ENCODE data around the gene KCNJ15. TPM values are rescaled to one million over a fixed set of nuclear protein-coding genes. Genes with fewer than 3 reads are reported as not detected.

The KCNJ15 gene
- total RNA-seq, 2 donors from 2014 or later = 0.12 TPM; not detected in 1

DNA sequence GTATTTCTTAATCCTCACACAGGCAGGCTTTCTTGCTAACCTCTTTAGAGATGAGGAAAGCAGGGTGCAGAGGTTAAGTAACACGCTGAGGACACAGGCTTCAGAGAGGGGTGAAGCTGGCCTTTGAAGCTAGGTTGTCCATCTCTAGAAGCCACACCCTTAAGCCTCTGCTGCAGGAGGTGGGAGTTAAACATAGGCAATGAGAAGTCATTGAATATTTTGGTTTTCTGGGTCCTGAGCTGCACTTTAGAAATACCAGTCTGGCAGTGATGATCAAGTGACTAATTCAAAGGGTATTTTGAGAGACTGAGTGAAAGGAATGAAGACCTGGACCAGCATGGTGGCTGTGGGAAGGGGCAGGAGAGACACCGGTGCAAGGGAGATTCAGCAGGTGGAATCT is 9.9 kb downstream of the KCNJ15 start:
- no peak overlapping the region for H3K27ac Mint-ChIP-seq
- H3K9me3 ChIP-seq (ENCODE audit: control insufficient read depth, low read length, poor library complexity, severe bottlenecking) = no peaks in the 10 kb centered on the region
- H3K36me3 Mint-ChIP-seq (ENCODE audit: low read depth) = no peaks in the 10 kb centered on the region
- ATAC-seq (no peak), DNase-seq (no peak)
- no peaks in the 10 kb centered on the region for H3K4me1 Mint-ChIP-seq
- H3K27me3 Mint-ChIP-seq = peaks cover 22% of the 10 kb centered on the region
- H3K4me3 Mint-ChIP-seq = no peak overlapping the region

DNA sequence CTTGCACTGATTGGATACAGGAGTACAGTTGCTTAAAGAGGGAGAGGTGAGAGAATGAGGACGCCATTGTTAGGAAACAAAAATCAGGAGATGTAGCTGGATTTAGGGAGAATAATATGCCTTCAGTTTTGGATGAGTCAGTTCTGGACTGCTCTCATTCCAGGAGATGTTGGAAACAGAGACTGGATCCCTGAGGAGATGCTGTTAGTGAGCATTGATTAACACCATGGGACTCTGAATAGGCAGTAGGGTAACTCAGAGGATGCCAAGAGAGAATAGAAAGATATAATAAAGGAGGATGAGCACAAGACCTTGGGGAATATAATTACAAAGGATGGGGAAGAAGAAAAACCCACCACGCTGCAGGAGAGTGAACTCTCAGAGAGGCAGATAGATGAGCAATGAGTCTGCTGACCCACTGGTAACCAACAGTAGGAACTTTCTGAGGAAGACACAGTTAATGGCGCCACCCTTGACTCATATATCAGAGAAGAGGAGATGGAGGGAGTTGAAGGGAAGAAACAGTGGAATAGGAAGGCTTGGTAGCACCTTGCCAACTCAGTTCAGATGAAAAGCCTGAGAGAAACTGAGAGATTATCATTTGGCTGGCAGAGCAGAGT is 10.5 kb downstream of the KCNJ15 start:
- ATAC-seq = no peak
- Mint-ChIP-seq H3K4me1 (no peaks in the 10 kb centered on the region), H3K27ac (no peak overlapping the region), H3K36me3 (ENCODE audit: low read depth) (no peaks in the 10 kb centered on the region), H3K27me3 (peaks cover 22% of the 10 kb centered on the region), H3K4me3 (no peak overlapping the region)
- H3K9me3 ChIP-seq (ENCODE audit: control insufficient read depth, low read length, poor library complexity, severe bottlenecking) = no peaks in the 10 kb centered on the region
- DNase-seq = no peak

GRCh38 chr21:38267991-38268863 is 11.4 kb downstream of the KCNJ15 start:
- Mint-ChIP-seq H3K27me3 (peaks cover 18% of the 10 kb centered on the region), H3K36me3 (ENCODE audit: low read depth) (no peaks in the 10 kb centered on the region), H3K4me3 (no peak overlapping the region), H3K4me1 (no peaks in the 10 kb centered on the region), H3K27ac (no peak overlapping the region)
- no peak for DNase-seq
- no peak for ATAC-seq
- H3K9me3 ChIP-seq (ENCODE audit: control insufficient read depth, low read length, poor library complexity, severe bottlenecking) = no peaks in the 10 kb centered on the region

- no peak overlapping the region for H3K27ac Mint-ChIP-seq
- no peak for ATAC-seq
- no peaks in the 10 kb centered on the region for H3K9me3 ChIP-seq (ENCODE audit: control insufficient read depth, low read length, poor library complexity, severe bottlenecking)
- H3K4me3 Mint-ChIP-seq = no peak overlapping the region
- DNase-seq = no peak
- H3K4me1 Mint-ChIP-seq = no peaks in the 10 kb centered on the region
- no peaks in the 10 kb centered on the region for H3K36me3 Mint-ChIP-seq (ENCODE audit: low read depth)
- H3K27me3 Mint-ChIP-seq = peaks cover 18% of the 10 kb centered on the region
Observed at GRCh38 chr21:38268864-38269575, 12.2 kb downstream of the KCNJ15 start.

GRCh38 chr21:38269576-38269936 is 12.8 kb downstream of the KCNJ15 start:
- DNase-seq (no peak), ATAC-seq (peak; percentile 35)
- Mint-ChIP-seq H3K36me3 (ENCODE audit: low read depth) (no peaks in the 10 kb centered on the region), H3K27ac (no peak overlapping the region), H3K4me1 (no peaks in the 10 kb centered on the region), H3K27me3 (peaks cover 16% of the 10 kb centered on the region), H3K4me3 (no peak overlapping the region)
- H3K9me3 ChIP-seq (ENCODE audit: control insufficient read depth, low read length, poor library complexity, severe bottlenecking) = no peaks in the 10 kb centered on the region

DNA sequence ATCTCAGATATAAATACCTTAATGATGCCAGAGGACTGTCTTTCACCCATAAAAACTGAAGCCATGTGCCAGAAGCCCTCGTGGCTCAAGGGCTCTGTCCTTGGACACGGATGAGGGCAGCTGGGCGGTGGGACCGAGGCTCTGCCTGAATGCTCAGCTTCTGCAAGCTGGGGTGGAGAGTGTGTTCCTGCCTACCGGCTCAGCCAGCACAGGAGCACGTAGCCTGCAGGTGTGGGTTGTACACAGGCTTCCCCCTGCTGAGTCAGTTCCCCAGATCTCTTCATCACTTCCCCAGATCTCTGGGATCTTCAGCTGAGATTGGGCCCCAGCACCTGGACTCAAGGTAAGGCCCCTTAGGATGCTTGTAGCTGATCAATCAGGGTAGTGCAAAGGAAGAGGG is 15.4 kb downstream of the KCNJ15 start:
- no peak for ATAC-seq
- Mint-ChIP-seq H3K27ac (no peak overlapping the region), H3K27me3 (peaks cover 11% of the 10 kb centered on the region), H3K4me1 (no peaks in the 10 kb centered on the region), H3K4me3 (no peak overlapping the region), H3K36me3 (ENCODE audit: low read depth) (no peaks in the 10 kb centered on the region)
- DNase-seq = no peak
- H3K9me3 ChIP-seq (ENCODE audit: control insufficient read depth, low read length, poor library complexity, severe bottlenecking) = no peaks in the 10 kb centered on the region

- no peak overlapping the region for H3K27ac Mint-ChIP-seq
- ATAC-seq = no peak
Observed at GRCh38 chr21:38273745-38274542, 17.2 kb downstream of the KCNJ15 start.

GRCh38 chr21:38277501-38278131 is 20.8 kb downstream of the KCNJ15 start:
- H3K36me3 Mint-ChIP-seq (ENCODE audit: low read depth) = no peaks in the 10 kb centered on the region
- no peak for DNase-seq
- peak; percentile 36 for ATAC-seq
- H3K4me1 Mint-ChIP-seq = no peaks in the 10 kb centered on the region
- H3K9me3 ChIP-seq (ENCODE audit: control insufficient read depth, low read length, poor library complexity, severe bottlenecking) = no peaks in the 10 kb centered on the region
- no peak overlapping the region for H3K27ac Mint-ChIP-seq
- no peaks in the 10 kb centered on the region for H3K27me3 Mint-ChIP-seq
- no peak overlapping the region for H3K4me3 Mint-ChIP-seq

More at GRCh38 chr21:38273745-38274542, 17.2 kb downstream of the KCNJ15 start:
- Mint-ChIP-seq H3K4me3 (no peak overlapping the region), H3K27me3 (peaks cover 7% of the 10 kb centered on the region), H3K36me3 (ENCODE audit: low read depth) (no peaks in the 10 kb centered on the region), H3K4me1 (no peaks in the 10 kb centered on the region)
- DNase-seq = no peak
- no peaks in the 10 kb centered on the region for H3K9me3 ChIP-seq (ENCODE audit: control insufficient read depth, low read length, poor library complexity, severe bottlenecking)

GRCh38 chr21:38280454-38280853 is 23.7 kb downstream of the KCNJ15 start:
- H3K27me3 Mint-ChIP-seq = peaks cover 7% of the 10 kb centered on the region
- no peak for ATAC-seq

GRCh38 chr21:38280867-38281266 is 24.1 kb downstream of the KCNJ15 start:
- Mint-ChIP-seq H3K4me3 (no peak overlapping the region), H3K4me1 (no peaks in the 10 kb centered on the region), H3K36me3 (ENCODE audit: low read depth) (no peaks in the 10 kb centered on the region), H3K27me3 (peaks cover 9% of the 10 kb centered on the region), H3K27ac (no peak overlapping the region)
- DNase-seq = no peak
- no peak for ATAC-seq
- H3K9me3 ChIP-seq (ENCODE audit: control insufficient read depth, low read length, poor library complexity, severe bottlenecking) = no peaks in the 10 kb centered on the region

More at GRCh38 chr21:38280454-38280853, 23.7 kb downstream of the KCNJ15 start:
- H3K36me3 Mint-ChIP-seq (ENCODE audit: low read depth) = no peaks in the 10 kb centered on the region
- no peaks in the 10 kb centered on the region for H3K9me3 ChIP-seq (ENCODE audit: control insufficient read depth, low read length, poor library complexity, severe bottlenecking)
- H3K27ac Mint-ChIP-seq = no peak overlapping the region
- H3K4me1 Mint-ChIP-seq = no peaks in the 10 kb centered on the region
- no peak for DNase-seq
- no peak overlapping the region for H3K4me3 Mint-ChIP-seq

DNA sequence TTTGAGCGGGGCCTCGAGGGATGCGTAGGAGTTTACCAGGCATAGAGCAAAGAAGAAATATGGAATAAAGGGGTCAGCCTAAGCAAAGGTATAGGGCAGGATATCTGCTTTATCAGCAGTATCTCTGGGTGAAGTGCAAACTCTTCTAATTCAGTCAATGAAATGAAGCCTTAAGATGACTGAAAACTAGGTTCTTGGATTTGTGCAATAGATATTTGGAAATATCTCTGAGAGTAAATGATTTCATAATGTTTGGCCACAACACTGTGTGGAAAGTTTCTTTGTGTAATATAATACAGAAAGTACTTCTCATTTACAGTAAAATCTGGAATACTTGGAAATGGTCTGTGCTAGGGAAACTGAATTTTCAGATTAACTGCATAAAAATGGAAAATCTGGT is 26.1 kb downstream of the KCNJ15 start:
- H3K4me1 Mint-ChIP-seq = no peaks in the 10 kb centered on the region
- H3K36me3 Mint-ChIP-seq (ENCODE audit: low read depth) = no peaks in the 10 kb centered on the region
- ATAC-seq (no peak), DNase-seq (no peak)
- H3K9me3 ChIP-seq (ENCODE audit: control insufficient read depth, low read length, poor library complexity, severe bottlenecking) = no peaks in the 10 kb centered on the region
- H3K4me3 Mint-ChIP-seq = no peak overlapping the region
- no peak overlapping the region for H3K27ac Mint-ChIP-seq
- H3K27me3 Mint-ChIP-seq = peaks cover 9% of the 10 kb centered on the region

DNA sequence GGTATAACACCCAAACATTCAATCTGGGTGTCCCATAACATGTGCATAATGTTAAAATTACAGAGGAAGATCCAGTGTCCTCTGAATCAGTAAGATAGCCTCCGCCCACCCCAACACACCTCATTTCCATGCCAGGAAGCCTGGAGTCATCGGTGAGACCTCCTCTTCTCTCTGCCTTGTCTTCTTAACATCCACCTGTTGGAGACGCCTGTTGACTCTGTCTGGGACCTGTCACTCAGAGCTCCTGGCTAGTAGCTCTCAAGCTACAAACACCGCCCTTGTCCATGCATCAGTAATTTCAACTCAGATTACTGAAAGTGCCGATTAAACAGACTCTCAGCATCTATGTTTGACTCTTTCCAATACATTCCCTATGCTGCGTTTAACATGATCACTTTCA is 27.4 kb downstream of the KCNJ15 start:
- no peak overlapping the region for H3K4me3 Mint-ChIP-seq
- H3K36me3 Mint-ChIP-seq (ENCODE audit: low read depth) = no peaks in the 10 kb centered on the region
- H3K4me1 Mint-ChIP-seq = no peaks in the 10 kb centered on the region
- ATAC-seq (no peak), DNase-seq (no peak)
- H3K9me3 ChIP-seq (ENCODE audit: control insufficient read depth, low read length, poor library complexity, severe bottlenecking) = no peaks in the 10 kb centered on the region
- H3K27me3 Mint-ChIP-seq = peaks cover 9% of the 10 kb centered on the region
- H3K27ac Mint-ChIP-seq = no peak overlapping the region

Data from T-helper 17 cell (primary cell).